ENCODE results near the gene TM9SF2.

Gene TM9SF2

DNA sequence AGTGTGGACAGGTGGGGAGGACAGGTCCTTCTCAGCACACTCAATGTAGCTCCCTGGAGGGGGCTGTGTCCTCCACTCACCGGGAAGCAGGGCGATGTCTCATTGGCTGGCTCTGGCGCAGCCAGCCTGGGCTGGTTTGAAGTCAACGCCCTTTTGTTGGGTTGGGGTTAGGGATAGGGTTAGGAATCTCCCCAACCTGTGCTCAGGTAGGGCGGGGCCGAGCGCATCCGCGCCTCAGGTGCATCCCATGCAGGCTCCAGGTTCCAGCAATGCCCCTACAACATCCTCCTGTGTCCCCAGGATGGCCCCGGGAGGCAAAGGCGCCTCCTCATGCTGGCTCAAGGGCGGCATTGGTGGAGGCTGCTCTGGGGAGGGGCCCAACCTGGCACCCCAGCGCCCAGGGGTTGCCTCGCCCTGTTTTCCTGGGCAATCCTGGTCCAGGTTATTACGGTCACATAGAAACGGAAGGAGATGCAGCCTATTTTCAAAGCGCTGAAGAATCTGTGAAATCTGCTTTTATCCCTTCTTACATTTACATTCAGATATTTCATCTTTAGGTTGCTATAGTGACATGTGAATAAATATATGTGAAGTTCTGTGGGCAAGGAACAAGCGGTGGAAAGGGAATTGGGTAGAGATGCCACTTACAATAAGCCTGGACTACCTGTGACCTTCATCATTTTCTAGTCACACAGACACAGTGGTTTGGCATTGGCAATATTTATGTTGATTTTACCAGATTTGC, 74.3 kb downstream of the TM9SF2 start:
- ATAC-seq (no peak), DNase-seq (no peak)
- Mint-ChIP-seq H3K4me1 (no peaks in the 10 kb centered on the region), H3K9me3 (no peaks in the 10 kb centered on the region), H3K27ac (no peak overlapping the region), H3K4me3 (no peak overlapping the region), H3K27me3 (no peaks in the 10 kb centered on the region)

- H3K27me3 Mint-ChIP-seq = no peaks in the 10 kb centered on the region
- no peaks in the 10 kb centered on the region for H3K9me3 Mint-ChIP-seq
- ATAC-seq = no peak
- H3K4me1 Mint-ChIP-seq = no peaks in the 10 kb centered on the region
- H3K4me3 Mint-ChIP-seq = no peak overlapping the region
- DNase-seq = no peak
- H3K27ac Mint-ChIP-seq = no peak overlapping the region
These were observed 77.0 kb downstream of the TM9SF2 start for GRCh38 chr13:99577934-99578917.

DNA sequence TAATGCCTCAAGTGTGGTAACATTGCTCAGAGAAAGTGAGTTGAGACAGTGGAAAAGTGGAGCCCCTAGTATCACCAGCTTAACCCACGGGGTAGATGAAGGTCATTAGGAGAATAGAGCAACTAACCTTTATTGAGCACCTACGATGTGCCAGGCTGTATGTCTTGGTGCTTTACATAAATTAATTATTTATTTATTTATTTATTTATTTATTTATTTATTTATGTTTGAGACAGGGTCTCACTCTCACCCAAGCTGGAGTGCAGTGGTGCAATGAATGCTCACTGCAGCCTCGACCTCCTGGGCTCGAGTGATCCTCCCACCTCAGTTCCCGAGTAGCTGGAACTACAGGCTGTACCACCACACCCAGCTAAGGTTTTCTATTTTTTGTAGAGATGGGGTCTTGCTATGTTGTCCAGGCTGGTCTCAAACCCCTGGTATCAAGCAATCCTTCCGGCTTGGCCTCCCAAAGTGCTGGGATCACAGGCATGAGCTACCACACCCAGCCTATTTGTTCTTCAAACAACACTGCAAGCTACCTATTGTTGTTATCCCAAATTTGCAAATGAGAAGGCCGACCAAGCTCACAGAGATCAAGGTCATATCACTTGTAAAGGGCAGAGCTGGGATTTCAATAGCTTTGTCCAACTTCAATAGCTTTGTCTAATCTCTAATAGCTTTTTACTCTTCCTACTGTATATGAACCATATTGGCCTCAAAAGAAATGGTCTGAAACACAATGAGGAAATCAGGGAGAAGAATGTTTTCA, 79.4 kb downstream of the TM9SF2 start:
- H3K4me1 Mint-ChIP-seq = no peaks in the 10 kb centered on the region
- H3K27ac Mint-ChIP-seq = no peak overlapping the region
- H3K27me3 Mint-ChIP-seq = no peaks in the 10 kb centered on the region
- H3K9me3 Mint-ChIP-seq = no peaks in the 10 kb centered on the region
- no peak for DNase-seq
- no peak overlapping the region for H3K4me3 Mint-ChIP-seq
- no peak for ATAC-seq

DNA sequence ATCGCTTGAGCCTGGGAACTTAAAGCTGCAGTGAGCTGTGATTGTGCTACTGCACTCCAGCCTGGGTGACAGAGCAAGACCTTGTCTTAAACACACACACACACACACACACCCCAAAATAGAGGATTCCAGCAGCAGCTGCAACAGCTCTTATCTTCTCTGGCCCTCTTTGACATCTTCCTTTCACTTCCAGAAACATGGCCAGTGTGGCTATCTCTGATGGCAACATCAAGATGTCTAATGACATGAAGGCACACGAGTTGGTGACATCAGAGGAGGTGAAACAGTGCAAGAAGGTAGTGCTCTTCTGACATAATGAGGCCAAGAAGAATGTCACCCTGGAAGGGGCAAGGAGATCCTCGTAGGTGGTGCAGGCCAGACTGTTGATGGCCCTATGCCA, 81.2 kb downstream of the TM9SF2 start:
- Mint-ChIP-seq H3K27ac (no peak overlapping the region), H3K9me3 (no peaks in the 10 kb centered on the region), H3K4me1 (no peaks in the 10 kb centered on the region), H3K27me3 (no peaks in the 10 kb centered on the region), H3K4me3 (no peak overlapping the region)
- DNase-seq (no peak), ATAC-seq (no peak)

GRCh38 chr13:99585609-99586008, 84.3 kb downstream of the TM9SF2 start:
- H3K27me3 Mint-ChIP-seq = no peaks in the 10 kb centered on the region

GRCh38 chr13:99587021-99587420, 85.7 kb downstream of the TM9SF2 start:
- no peak overlapping the region for H3K4me3 Mint-ChIP-seq
- ATAC-seq = no peak
- no peaks in the 10 kb centered on the region for H3K27me3 Mint-ChIP-seq
- H3K27ac Mint-ChIP-seq = no peak overlapping the region
- no peak for DNase-seq
- H3K4me1 Mint-ChIP-seq = peaks cover 10% of the 10 kb centered on the region
- no peaks in the 10 kb centered on the region for H3K9me3 Mint-ChIP-seq

More at GRCh38 chr13:99585609-99586008, 84.3 kb downstream of the TM9SF2 start:
- Mint-ChIP-seq H3K9me3 (no peaks in the 10 kb centered on the region), H3K4me1 (peaks cover 5% of the 10 kb centered on the region), H3K4me3 (no peak overlapping the region), H3K27ac (no peak overlapping the region)
- no peak for DNase-seq
- no peak for ATAC-seq

DNA sequence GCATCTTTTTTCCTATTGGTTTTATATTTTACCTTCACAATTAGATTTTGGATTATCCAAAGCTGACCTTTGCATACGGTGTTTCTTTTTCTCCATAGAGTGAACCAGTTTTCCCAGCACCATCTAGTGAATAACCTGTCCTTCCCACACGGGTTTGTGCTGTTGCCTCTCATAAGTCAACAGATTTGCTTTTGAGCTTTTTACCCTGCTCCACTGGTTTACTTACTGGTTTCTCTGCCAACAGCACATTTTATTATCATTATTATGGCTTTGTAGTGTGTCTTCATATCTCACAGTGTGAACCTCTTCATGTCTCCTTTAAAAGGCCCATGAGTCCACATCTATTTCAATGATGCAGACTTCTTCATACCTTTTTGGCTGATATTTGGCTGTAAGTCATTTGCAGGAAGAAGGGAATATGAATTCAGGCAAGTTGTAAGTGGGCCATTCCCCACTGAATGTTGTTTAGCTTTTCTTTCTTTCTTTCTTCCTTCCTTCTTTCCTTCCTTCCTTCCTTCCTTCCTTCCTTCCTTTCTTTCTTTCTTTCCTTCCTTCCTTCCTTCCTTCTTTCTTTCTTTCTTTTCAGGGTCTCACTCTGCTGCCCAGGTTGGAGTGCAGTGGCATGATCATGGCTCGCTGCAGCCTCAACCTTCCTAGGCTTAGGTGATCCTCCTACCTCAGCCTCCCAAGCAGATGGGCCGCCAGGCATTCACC, 86.8 kb downstream of the TM9SF2 start:
- H3K27ac Mint-ChIP-seq = no peak overlapping the region
- no peak for DNase-seq
- H3K9me3 Mint-ChIP-seq = no peaks in the 10 kb centered on the region
- H3K4me3 Mint-ChIP-seq = no peak overlapping the region
- ATAC-seq = no peak
- H3K27me3 Mint-ChIP-seq = no peaks in the 10 kb centered on the region
- H3K4me1 Mint-ChIP-seq = peaks cover 10% of the 10 kb centered on the region

- Mint-ChIP-seq H3K9me3 (no peaks in the 10 kb centered on the region), H3K27ac (no peak overlapping the region), H3K4me1 (peaks cover 10% of the 10 kb centered on the region), H3K27me3 (no peaks in the 10 kb centered on the region), H3K4me3 (no peak overlapping the region)
- DNase-seq (no peak), ATAC-seq (no peak)
These were observed 88.3 kb downstream of the TM9SF2 start for GRCh38 chr13:99589575-99589974.

GRCh38 chr13:99590519-99591011, 89.3 kb downstream of the TM9SF2 start:
- Mint-ChIP-seq H3K9me3 (no peaks in the 10 kb centered on the region), H3K4me1 (peaks cover 10% of the 10 kb centered on the region), H3K27ac (no peak overlapping the region), H3K27me3 (no peaks in the 10 kb centered on the region), H3K4me3 (no peak overlapping the region)
- ATAC-seq = no peak
- no peak for DNase-seq

DNA sequence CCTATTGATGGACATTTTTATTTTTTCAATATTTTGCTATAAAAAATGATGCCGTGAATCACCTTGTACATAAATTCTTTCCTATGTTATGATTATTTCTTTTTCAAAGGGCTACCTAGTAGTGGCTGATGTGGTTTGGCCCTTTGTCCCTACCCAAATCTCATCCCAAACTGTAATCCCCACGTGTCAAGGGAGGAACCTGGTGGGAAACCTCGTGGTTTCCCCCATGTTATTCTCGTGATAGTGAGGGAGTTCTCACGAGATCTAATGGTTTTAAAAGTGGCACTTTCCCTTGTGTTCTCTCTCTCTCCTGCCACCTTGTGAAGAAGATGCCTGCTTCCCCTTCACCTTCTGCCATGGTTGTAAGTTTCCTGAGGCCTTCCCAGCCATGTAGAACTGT, 94.9 kb downstream of the TM9SF2 start:
- peaks cover 3% of the 10 kb centered on the region for H3K4me1 Mint-ChIP-seq
- no peak for ATAC-seq
- H3K27ac Mint-ChIP-seq = peak overlapping the region in 1 of 2 donors; percentile 6
- no peak overlapping the region for H3K4me3 Mint-ChIP-seq
- H3K27me3 Mint-ChIP-seq = no peaks in the 10 kb centered on the region
- no peaks in the 10 kb centered on the region for H3K9me3 Mint-ChIP-seq
- DNase-seq = no peak

DNA sequence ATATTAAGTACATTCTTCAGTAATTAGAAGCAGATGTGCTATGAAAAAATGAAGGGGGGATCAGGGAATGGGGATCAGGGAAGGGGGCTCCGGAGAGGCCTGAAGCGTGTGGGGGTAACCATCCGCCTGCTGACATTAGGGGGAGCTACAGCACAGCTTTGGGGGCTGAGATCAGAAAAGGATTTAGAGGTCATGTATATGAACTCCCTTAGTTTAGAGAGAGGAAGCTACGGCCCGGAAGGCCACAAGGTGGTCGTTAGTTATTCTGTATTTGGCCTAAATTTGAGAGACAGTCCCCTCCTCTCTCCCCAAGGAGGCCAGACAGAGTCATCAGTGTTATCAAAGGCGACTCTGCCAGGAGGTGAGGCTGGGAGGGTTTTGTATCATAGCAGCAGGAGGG, 99.0 kb downstream of the TM9SF2 start:
- Mint-ChIP-seq H3K4me1 (peaks cover 25% of the 10 kb centered on the region), H3K27ac (no peak overlapping the region), H3K27me3 (no peaks in the 10 kb centered on the region), H3K4me3 (no peak overlapping the region), H3K9me3 (no peaks in the 10 kb centered on the region)
- ATAC-seq (no peak), DNase-seq (peak in 1 of 2 donors; percentile 20)

DNA sequence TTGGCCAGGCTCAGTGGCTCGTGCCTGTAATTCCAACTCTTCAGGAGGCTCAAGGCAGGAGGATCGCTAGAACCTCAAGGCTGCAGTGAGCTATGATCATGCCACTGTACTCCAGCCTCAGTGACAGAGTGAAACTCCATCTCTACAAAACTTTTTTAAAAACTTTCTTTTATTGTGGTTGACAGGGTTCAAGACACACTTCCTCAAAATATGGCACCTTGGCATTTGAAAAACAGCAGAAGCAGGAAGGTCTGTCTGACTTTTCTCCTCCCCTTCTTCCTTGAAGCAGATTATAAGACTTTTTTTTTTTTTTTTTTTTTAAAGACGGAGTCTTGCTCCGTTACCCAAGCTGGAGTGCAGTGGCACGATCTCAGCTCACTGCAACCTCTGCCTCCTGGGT, 100.3 kb downstream of the TM9SF2 start:
- Mint-ChIP-seq H3K9me3 (no peaks in the 10 kb centered on the region), H3K4me3 (peak overlapping the region in 1 of 2 donors; percentile 6), H3K27ac (peak overlapping the region; percentile 14 to 22), H3K4me1 (peaks cover 35% of the 10 kb centered on the region), H3K27me3 (no peaks in the 10 kb centered on the region)
- no peak for ATAC-seq
- DNase-seq = no peak

GRCh38 chr13:99604636-99605035, 103.4 kb downstream of the TM9SF2 start:
- ATAC-seq = no peak
- H3K4me1 Mint-ChIP-seq = peaks cover 50% of the 10 kb centered on the region
- H3K4me3 Mint-ChIP-seq = no peak overlapping the region

GRCh38 chr13:99605420-99606323, 104.4 kb downstream of the TM9SF2 start:
- Mint-ChIP-seq H3K27me3 (no peaks in the 10 kb centered on the region), H3K27ac (peak overlapping the region in 1 of 2 donors; percentile 2), H3K9me3 (no peaks in the 10 kb centered on the region), H3K4me1 (peaks cover 60% of the 10 kb centered on the region), H3K4me3 (peak overlapping the region; percentile 83 to 87)
- DNase-seq (peak; percentile 57 to 62), ATAC-seq (peak; percentile 79)

More at GRCh38 chr13:99604636-99605035, 103.4 kb downstream of the TM9SF2 start:
- Mint-ChIP-seq H3K27me3 (no peaks in the 10 kb centered on the region), H3K9me3 (no peaks in the 10 kb centered on the region), H3K27ac (no peak overlapping the region)
- DNase-seq = no peak
